H9 (cell line): ENCODE data around the gene SEMA4D. TPM values are rescaled to one million over a fixed set of nuclear protein-coding genes. Genes with fewer than 3 reads are reported as not detected.

ENCODE experiments used
- DNase-seq: peaks from one replicate; pipeline ENCODE4 v3.0.0-alpha.2; 2017
- H2AFZ ChIP-seq: one replicate; pipeline ENCODE4 v1.6.1; 2013; ENCODE audit warnings: mild to moderate bottlenecking, low read length, control low read depth, moderate library complexity
- H2AK5ac ChIP-seq: 2 replicates; pipeline ENCODE4 v1.6.1; 2013; ENCODE audit warnings: low read length, control low read depth, mixed read lengths; ENCODE audit not compliant: insufficient read length
- H2BK120ac ChIP-seq: one replicate; pipeline ENCODE4 v1.6.1; 2013; ENCODE audit warnings: low read depth, mild to moderate bottlenecking, low read length, control low read depth, inconsistent platforms; ENCODE audit not compliant: poor library complexity, severe bottlenecking
- H2BK12ac ChIP-seq: 2 replicates; pipeline ENCODE4 v1.6.1; 2013; ENCODE audit warnings: low read length, control low read depth, mixed read lengths, low read depth; ENCODE audit not compliant: insufficient read length
- H2BK15ac ChIP-seq: 2 replicates; pipeline ENCODE4 v1.6.1; 2013; ENCODE audit warnings: low read depth, low read length, control low read depth
- H2BK20ac ChIP-seq: one replicate; pipeline ENCODE4 v1.6.1; 2013; ENCODE audit warnings: low read depth, mild to moderate bottlenecking, low read length, control low read depth, inconsistent platforms; ENCODE audit not compliant: poor library complexity, severe bottlenecking
- H2BK5ac ChIP-seq: 2 replicates; pipeline ENCODE4 v1.6.1; 2013; ENCODE audit warnings: low read length, control low read depth, mixed read lengths; ENCODE audit not compliant: insufficient read length
- H3K14ac ChIP-seq: 2 replicates; pipeline ENCODE4 v1.6.1; 2013; ENCODE audit warnings: low read length, control low read depth; ENCODE audit not compliant: insufficient read depth
- H3K18ac ChIP-seq: 2 replicates; pipeline ENCODE4 v1.6.1; 2013; ENCODE audit warnings: low read depth, mild to moderate bottlenecking, mixed read lengths, low read length, control low read depth; ENCODE audit not compliant: insufficient read length
- H3K23ac ChIP-seq: 2 replicates; pipeline ENCODE4 v1.6.1; 2013; ENCODE audit warnings: low read length, control low read depth, mixed read lengths, low read depth; ENCODE audit not compliant: insufficient read length
- H3K23me2 ChIP-seq: 2 replicates; pipeline ENCODE4 v1.6.1; 2013; ENCODE audit warnings: low read depth, mild to moderate bottlenecking, mixed read lengths, low read length, control low read depth; ENCODE audit not compliant: insufficient read length, poor library complexity, severe bottlenecking
- H3K27ac ChIP-seq: 2 replicates; pipeline ENCODE4 v1.5.1; 2013; ENCODE audit warnings: low read length, control low read depth, mixed read lengths, low read depth; ENCODE audit not compliant: insufficient read length
- H3K27me3 ChIP-seq: 2 replicates; pipeline ENCODE4 v1.6.1; 2013; ENCODE audit warnings: low read length, control low read depth, inconsistent platforms; ENCODE audit not compliant: insufficient read depth
- H3K4ac ChIP-seq: 2 replicates; pipeline ENCODE4 v1.6.1; 2013; ENCODE audit warnings: low read depth, mild to moderate bottlenecking, control low read depth, inconsistent platforms, low read length, moderate library complexity
- H3K4me1 ChIP-seq: 2 replicates; pipeline ENCODE4 v1.6.1; 2013; ENCODE audit warnings: low read length, control low read depth, inconsistent platforms; ENCODE audit not compliant: insufficient read depth
- H3K4me2 ChIP-seq: 2 replicates; pipeline ENCODE4 v1.6.1; 2013; ENCODE audit warnings: low read length, control low read depth, mixed read lengths; ENCODE audit not compliant: insufficient read length, insufficient read depth
- H3K56ac ChIP-seq: 2 replicates; pipeline ENCODE4 v1.6.1; 2013; ENCODE audit warnings: low read depth, mild to moderate bottlenecking, mixed read lengths, low read length, control low read depth; ENCODE audit not compliant: insufficient read length
- H3K79me1 ChIP-seq: 2 replicates; pipeline ENCODE4 v1.6.1; 2013; ENCODE audit warnings: low read depth, mild to moderate bottlenecking, moderate library complexity, low read length, control low read depth, inconsistent platforms; ENCODE audit not compliant: insufficient read depth, poor library complexity, severe bottlenecking
- H3K79me2 ChIP-seq: 2 replicates; pipeline ENCODE4 v1.6.1; 2013; ENCODE audit warnings: low read length, control low read depth, inconsistent platforms; ENCODE audit not compliant: insufficient read depth
- H3K9ac ChIP-seq: 2 replicates; pipeline ENCODE4 v1.6.1; 2013; ENCODE audit warnings: low read length, control low read depth, mixed read lengths; ENCODE audit not compliant: insufficient read length; ENCODE audit errors: extremely low read depth
- H3K9me3 ChIP-seq: one replicate; pipeline ENCODE4 v1.6.1; 2013; ENCODE audit warnings: low read depth, low read length, inconsistent platforms; ENCODE audit not compliant: control insufficient read depth
- H3T11ph ChIP-seq: one replicate; pipeline ENCODE4 v1.6.1; 2013; ENCODE audit warnings: mild to moderate bottlenecking, low read length, control low read depth, inconsistent platforms
- H4K20me1 ChIP-seq: one replicate; pipeline ENCODE4 v1.6.1; 2013; ENCODE audit not compliant: control insufficient read depth, insufficient read length, insufficient read depth
- H4K5ac ChIP-seq: 2 replicates; pipeline ENCODE4 v1.6.1; 2013; ENCODE audit warnings: low read depth, mild to moderate bottlenecking, mixed read lengths, low read length, control low read depth; ENCODE audit not compliant: insufficient read length
- H4K8ac ChIP-seq: replicated peaks from 2 replicates; pipeline ENCODE4 v1.6.1; 2013; ENCODE audit warnings: low read length, control low read depth, mixed read lengths, low read depth; ENCODE audit not compliant: insufficient read length
- H4K91ac ChIP-seq: 2 replicates; pipeline ENCODE4 v1.6.1; 2013; ENCODE audit warnings: low read depth, mild to moderate bottlenecking, moderate library complexity, mixed read lengths, low read length, control low read depth; ENCODE audit not compliant: insufficient read length
- H3K27ac Mint-ChIP-seq, 3 experiments: 2 replicates in 2 of 3; 3 replicates in 1 of 3; pipeline ENCODE4 v1.8.0; 2020 to 2021; ENCODE audit warnings: mixed read lengths in 3 of 3, mild to moderate bottlenecking in 1 of 3, moderate library complexity in 1 of 3
- H3K27me3 Mint-ChIP-seq: 2 replicates; pipeline ENCODE4 v1.8.0; 2021; ENCODE audit warnings: low read depth, mild to moderate bottlenecking, moderate library complexity, mixed read lengths
- H3K36me3 Mint-ChIP-seq, 3 experiments: 2 replicates in 2 of 3; 3 replicates in 1 of 3; pipeline ENCODE4 v1.8.0; 2020 to 2021; ENCODE audit warnings: low read depth in 3 of 3, mixed read lengths in 3 of 3; ENCODE audit not compliant: insufficient read depth in 1 of 3
- H3K4me1 Mint-ChIP-seq, 2 experiments: 2 replicates each; pipeline ENCODE4 v1.8.0; 2020; ENCODE audit warnings: mixed read lengths in 2 of 2
- H3K4me3 Mint-ChIP-seq, 2 experiments: 2 replicates in 1 of 2; 3 replicates in 1 of 2; pipeline ENCODE4 v1.8.0; 2020 to 2021; ENCODE audit warnings: mild to moderate bottlenecking in 2 of 2, mixed read lengths in 2 of 2, moderate library complexity in 1 of 2
- H3K9me3 Mint-ChIP-seq, 2 experiments: 2 replicates in 1 of 2; 3 replicates in 1 of 2; pipeline ENCODE4 v1.8.0; 2020; ENCODE audit warnings: mild to moderate bottlenecking in 2 of 2, mixed read lengths in 2 of 2, moderate library complexity in 1 of 2
- WGBS: extraction: QIAGEN DNeasy Blood & Tissue Kit; methylation state at CpG from one replicate; pipeline ENCODE4 v1.1.7; 2013; ENCODE audit warnings: missing lambda C conversion rate, low lambda C conversion rate, mixed read lengths; ENCODE audit not compliant: insufficient read length; ENCODE audit errors: extremely low coverage; 5-methylcytosine and 5-hydroxymethylcytosine counted together
- total RNA-seq: library from RNA; stranded (reverse); gene quantifications from 2 replicates; pipeline ENCODE4 v1.2.1, GENCODE V29; 2021
- TF ChIP-seq, protein P1 (sequence below): fragments of 200-600 bp; sonication (generic); conservative IDR thresholded peaks from 3 replicates; pipeline ENCODE4 v1.8.0; 2021; ENCODE audit warnings: antibody characterized with exemption, mild to moderate bottlenecking

The SEMA4D gene
- total RNA-seq, 1 experiment from 2014 or later, result 47.2 TPM

GRCh38 chr9:89414670-89415324 is 83.1 kb downstream of the SEMA4D start:
- Histone ChIP-seq H3K4me2 (no peak overlapping the region), H3K18ac (no peak overlapping the region), H2BK5ac (no peak overlapping the region), H3T11ph (no peak overlapping the region), H3K9me3 (no peaks in the 10 kb centered on the region), H2BK15ac (no peak overlapping the region), H4K91ac (no peak overlapping the region), H2BK120ac (no peak overlapping the region), H2AK5ac (no peak overlapping the region), H3K9ac (no peak overlapping the region), H2AFZ (no peak overlapping the region), H3K14ac (no peak overlapping the region), H3K27ac (no peak overlapping the region), H3K4ac (no peak overlapping the region), H3K79me1 (no peaks in the 10 kb centered on the region), H3K27me3 (no peaks in the 10 kb centered on the region), H3K4me1 (peaks cover 11% of the 10 kb centered on the region; the same call in 1 of the 2 replicates), H4K5ac (no peak overlapping the region), H4K20me1 (no peaks in the 10 kb centered on the region), H3K23me2 (no peaks in the 10 kb centered on the region), H2BK20ac (no peak overlapping the region), H3K23ac (no peak overlapping the region), H3K79me2 (peaks cover 3% of the 10 kb centered on the region; the same call in 1 of the 2 replicates), H3K56ac (no peak overlapping the region), H2BK12ac (no peak overlapping the region), H4K8ac (no peak overlapping the region)
- WGBS, result no CpG with 5 or more reads among the region's 9 CpGs
- peak overlapping the region in 1 of 3 experiments; percentile 23; a peak in 1 of 7 replicates for H3K27ac Mint-ChIP-seq
- TF ChIP-seq, protein P1, sequence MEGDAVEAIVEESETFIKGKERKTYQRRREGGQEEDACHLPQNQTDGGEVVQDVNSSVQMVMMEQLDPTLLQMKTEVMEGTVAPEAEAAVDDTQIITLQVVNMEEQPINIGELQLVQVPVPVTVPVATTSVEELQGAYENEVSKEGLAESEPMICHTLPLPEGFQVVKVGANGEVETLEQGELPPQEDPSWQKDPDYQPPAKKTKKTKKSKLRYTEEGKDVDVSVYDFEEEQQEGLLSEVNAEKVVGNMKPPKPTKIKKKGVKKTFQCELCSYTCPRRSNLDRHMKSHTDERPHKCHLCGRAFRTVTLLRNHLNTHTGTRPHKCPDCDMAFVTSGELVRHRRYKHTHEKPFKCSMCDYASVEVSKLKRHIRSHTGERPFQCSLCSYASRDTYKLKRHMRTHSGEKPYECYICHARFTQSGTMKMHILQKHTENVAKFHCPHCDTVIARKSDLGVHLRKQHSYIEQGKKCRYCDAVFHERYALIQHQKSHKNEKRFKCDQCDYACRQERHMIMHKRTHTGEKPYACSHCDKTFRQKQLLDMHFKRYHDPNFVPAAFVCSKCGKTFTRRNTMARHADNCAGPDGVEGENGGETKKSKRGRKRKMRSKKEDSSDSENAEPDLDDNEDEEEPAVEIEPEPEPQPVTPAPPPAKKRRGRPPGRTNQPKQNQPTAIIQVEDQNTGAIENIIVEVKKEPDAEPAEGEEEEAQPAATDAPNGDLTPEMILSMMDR, result no peak
- H3K36me3 Mint-ChIP-seq, result peaks cover 0 to 15% (median 6%) of the 10 kb centered on the region in 3 experiments; a peak in 4 of 7 replicates
- H3K9me3 Mint-ChIP-seq, result no peaks in the 10 kb centered on the region; a peak in 2 of 5 replicates
- H3K4me1 Mint-ChIP-seq, result peaks cover 50 to 62% of the 10 kb centered on the region in 2 experiments
- H3K27me3 Mint-ChIP-seq, result no peaks in the 10 kb centered on the region
- DNase-seq, result no peak
- no peak overlapping the region for H3K4me3 Mint-ChIP-seq
